Ishikawa (cell line): ENCODE results near the gene PSMB8.

ENCODE experiments used
- CEBPB ChIP-seq: IDR thresholded peaks from 2 replicates; pipeline ENCODE4 v1.6.1; 2012
- CREB1 ChIP-seq: IDR thresholded peaks from 2 replicates; pipeline ENCODE4 v1.6.1; 2012; ENCODE audit warnings: low read depth
- EGR1 ChIP-seq: IDR thresholded peaks from 2 replicates; pipeline ENCODE4 v1.6.1; 2012
- EP300 ChIP-seq: IDR thresholded peaks from 2 replicates; pipeline ENCODE4 v1.6.1; 2012; ENCODE audit warnings: borderline replicate concordance
- FOXM1 ChIP-seq: IDR thresholded peaks from 2 replicates; pipeline ENCODE4 v1.6.1; 2012; ENCODE audit warnings: low read depth, borderline replicate concordance
- MAX ChIP-seq: IDR thresholded peaks from 2 replicates; pipeline ENCODE4 v1.6.1; 2012
- NFIC ChIP-seq: IDR thresholded peaks from 2 replicates; pipeline ENCODE4 v1.6.1; 2012
- RAD21 ChIP-seq: IDR thresholded peaks from 2 replicates; pipeline ENCODE4 v1.6.1; 2012; ENCODE audit warnings: low read depth
- REST ChIP-seq: IDR thresholded peaks from 2 replicates; pipeline ENCODE4 v1.6.1; 2012; ENCODE audit warnings: low read depth, mild to moderate bottlenecking
- TAF1 ChIP-seq: IDR thresholded peaks from 2 replicates; pipeline ENCODE4 v1.6.1; 2012; ENCODE audit warnings: low read depth, mild to moderate bottlenecking
- TCF12 ChIP-seq: IDR thresholded peaks from 2 replicates; pipeline ENCODE4 v1.6.1; 2012; ENCODE audit warnings: low read depth
- TEAD4 ChIP-seq: IDR thresholded peaks from 2 replicates; pipeline ENCODE4 v1.6.1; 2012
- USF1 ChIP-seq: IDR thresholded peaks from 2 replicates; pipeline ENCODE4 v1.6.1; 2012
- YY1 ChIP-seq: IDR thresholded peaks from 2 replicates; pipeline ENCODE4 v1.6.1; 2012; ENCODE audit warnings: low read depth
- ZBTB7A ChIP-seq: IDR thresholded peaks from 2 replicates; pipeline ENCODE4 v1.6.1; 2012; ENCODE audit warnings: low read depth

The PSMB8 gene

GRCh38 chr6:32885698-32886286 lies 41.9 kb upstream of the PSMB8 start:
- no peak for TF ChIP-seq FOXM1
- peak; percentile 76 for TF ChIP-seq RAD21

GRCh38 chr6:32883789-32884188 lies 39.9 kb upstream of the PSMB8 start:
- TF ChIP-seq EGR1 (no peak), CEBPB (no peak), ZBTB7A (no peak), RAD21 (no peak), FOXM1 (no peak), NFIC (no peak), MAX (no peak), USF1 (no peak), YY1 (no peak), REST (no peak), TCF12 (no peak), TAF1 (no peak), EP300 (no peak), TEAD4 (no peak), CREB1 (no peak)

- TF ChIP-seq YY1 (no peak), CREB1 (no peak), FOXM1 (no peak), REST (no peak), TCF12 (no peak), TEAD4 (no peak), USF1 (no peak)
Measured at GRCh38 chr6:32882879-32883250, 39.0 kb upstream of the PSMB8 start.

GRCh38 chr6:32879691-32880090 lies 35.8 kb upstream of the PSMB8 start:
- TF ChIP-seq TAF1 (no peak), MAX (no peak), RAD21 (no peak), TEAD4 (no peak), USF1 (no peak)

- no peak for TF ChIP-seq TCF12
- TF ChIP-seq TAF1, result no peak
- no peak for TF ChIP-seq USF1
- TF ChIP-seq TEAD4, result no peak
- TF ChIP-seq YY1, result no peak
- TF ChIP-seq FOXM1, result no peak
- no peak for TF ChIP-seq CREB1
- TF ChIP-seq MAX, result no peak
- TF ChIP-seq EP300, result no peak
- no peak for TF ChIP-seq NFIC
- TF ChIP-seq RAD21, result no peak
- TF ChIP-seq EGR1, result no peak
- TF ChIP-seq REST, result no peak
- no peak for TF ChIP-seq ZBTB7A
- TF ChIP-seq CEBPB, result no peak
Measured at GRCh38 chr6:32876603-32877002, 32.8 kb upstream of the PSMB8 start.
